HG02973 (cell line): ENCODE results near the gene SLC35D3.
"Not testable (repeated sequence)": the region's sequence is repeated elsewhere in the genome, so short reads cannot be mapped to it uniquely, and the experiment has no call there.

ENCODE experiments used
- ATAC-seq: cut with Tn5 transposase; IDR thresholded peaks from one replicate; pipeline ENCODE4 v1.9.1; 2021; ENCODE audit warnings: moderate library complexity; ENCODE audit not compliant: unreplicated experiment

Gene SLC35D3

DNA sequence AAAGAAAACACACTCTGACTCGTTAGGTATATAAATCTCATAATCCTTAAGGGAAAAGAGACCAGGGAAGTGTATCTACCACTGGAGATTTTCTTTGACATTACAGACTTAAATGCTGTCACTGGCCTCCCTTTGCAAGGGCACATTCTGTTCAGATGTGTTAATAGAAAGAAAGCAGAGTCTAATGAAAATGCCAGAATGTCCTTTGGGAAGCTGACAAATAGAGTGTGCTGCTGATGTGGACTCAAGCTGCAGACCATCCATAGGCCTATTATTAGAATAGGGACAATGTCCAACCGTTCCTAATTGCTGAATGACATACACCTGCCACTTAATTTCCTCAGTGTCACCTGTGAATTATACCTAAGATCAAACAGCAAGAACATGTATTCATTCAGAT is 41.2 kb downstream of the SLC35D3 start:
- no peak for ATAC-seq

DNA sequence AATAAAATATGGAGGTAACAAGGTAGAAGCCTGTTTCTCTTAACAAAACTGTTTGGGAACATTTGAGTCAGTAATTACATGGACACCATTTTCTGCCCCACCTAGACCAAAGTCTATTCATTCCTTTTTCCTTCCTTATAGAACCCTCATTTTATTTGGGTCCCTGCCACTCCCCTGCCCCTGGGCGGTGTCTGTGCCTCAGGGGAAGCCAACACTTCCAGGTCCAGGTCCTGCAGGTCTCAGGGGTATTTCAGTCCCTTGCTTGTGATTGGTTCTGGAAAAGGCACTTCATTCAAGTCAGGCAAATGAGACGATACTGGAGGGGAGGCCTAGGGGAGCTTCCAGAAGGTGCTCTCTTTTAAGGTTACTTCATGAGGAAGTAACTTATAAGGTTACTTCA is 42.3 kb downstream of the SLC35D3 start:
- ATAC-seq: no peak

DNA sequence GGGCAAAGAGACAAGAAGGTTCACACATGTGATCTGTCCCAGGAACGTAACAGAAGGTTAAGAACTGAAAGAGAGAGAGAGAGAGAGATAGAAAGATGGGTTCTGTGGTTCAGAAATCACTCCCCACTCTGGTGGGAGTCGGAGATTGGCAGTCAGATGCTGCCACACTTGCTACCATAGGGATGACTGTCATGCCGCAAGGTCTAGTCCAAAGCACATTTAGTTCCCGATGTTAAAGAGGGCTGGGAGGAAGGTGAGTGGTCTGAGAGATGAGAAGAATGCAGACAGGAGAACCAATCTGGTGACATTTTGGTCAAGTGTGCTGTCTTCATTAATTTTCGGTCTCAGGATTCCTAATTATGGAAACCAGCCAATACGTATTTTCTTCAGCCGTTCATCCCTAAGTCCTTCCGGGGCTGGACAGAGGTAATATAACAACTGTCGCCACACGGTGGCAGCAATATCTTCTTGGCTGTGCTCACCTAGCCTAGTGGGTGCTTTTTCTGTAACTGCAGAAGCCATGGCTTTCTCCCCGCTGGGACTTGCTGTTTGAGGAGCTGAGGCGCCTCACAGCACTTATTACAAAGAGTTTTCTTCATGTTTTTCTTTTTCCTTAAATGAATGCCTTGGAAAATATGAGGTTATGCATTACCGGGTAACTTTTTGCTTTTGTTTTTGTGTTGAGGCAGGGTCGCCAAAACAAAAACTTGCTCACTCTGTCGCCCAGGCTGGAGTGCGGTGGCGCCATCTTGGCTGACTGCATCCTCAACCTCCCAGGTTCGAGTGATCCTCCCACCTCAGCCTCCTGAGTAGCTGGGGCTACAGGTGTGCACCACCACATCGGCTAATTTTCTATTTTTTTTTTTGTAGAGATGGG is 46.0 kb downstream of the SLC35D3 start:
- peak; percentile 90 for ATAC-seq

- ATAC-seq: no peak
These were observed 46.7 kb downstream of the SLC35D3 start for GRCh38 chr6:136968837-136969236.

DNA sequence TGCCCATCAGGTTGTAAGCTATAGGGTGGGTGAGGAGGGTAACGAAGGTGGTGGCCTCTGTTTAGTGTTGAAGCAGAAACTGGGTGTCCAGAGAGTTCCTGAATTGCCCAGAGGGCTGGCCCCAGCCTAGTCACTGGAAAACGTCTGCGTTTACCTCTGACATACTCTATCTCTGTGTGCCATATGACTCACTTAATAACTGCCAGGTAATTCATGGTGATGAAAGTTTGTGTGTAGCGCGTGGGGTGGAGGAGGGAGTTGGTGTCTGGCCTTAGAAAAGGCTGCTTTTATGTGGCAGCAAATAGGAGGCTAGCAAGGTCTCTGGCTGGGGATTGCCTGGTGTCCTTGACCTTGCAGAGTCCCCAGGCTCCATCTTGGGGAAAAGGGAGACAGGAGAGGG is 47.3 kb downstream of the SLC35D3 start:
- ATAC-seq: no peak

DNA sequence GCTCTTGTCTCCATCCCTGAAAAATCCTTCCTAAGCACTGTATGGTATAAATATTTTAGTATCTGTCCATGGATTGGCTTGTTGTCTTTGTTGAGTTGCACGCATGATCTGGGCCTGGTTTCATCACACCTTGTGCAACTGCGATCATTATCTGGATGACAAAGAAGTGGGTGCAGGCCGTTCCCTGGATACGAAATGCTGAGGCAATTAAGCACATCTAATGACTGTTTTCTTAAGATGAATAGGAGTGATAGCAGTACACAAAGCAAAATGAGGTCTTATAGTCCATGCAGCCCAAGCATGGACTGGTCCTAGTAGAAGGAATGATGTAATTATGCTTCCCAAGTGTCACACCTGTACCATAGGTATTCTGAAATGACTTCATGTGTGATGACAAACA is 47.8 kb downstream of the SLC35D3 start:
- ATAC-seq: no peak

DNA sequence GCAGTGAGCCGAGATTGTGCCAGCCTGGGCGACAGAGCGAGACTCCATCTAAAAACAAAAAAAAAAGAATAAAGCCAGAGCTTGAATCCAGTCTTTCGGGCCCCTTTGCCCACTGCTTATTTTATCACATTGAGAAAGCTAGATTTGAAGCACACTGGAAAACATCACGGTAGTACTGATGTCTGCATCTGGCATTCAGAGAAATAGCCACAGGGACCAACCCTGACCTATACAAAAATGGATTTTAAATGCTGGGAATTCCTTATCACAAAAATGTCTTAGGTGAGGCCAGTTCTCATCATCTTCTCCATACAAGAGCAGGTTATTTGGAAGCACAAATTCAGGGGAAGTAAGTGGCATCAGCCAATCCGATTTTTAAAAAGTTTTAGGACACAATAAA is 49.5 kb downstream of the SLC35D3 start:
- no peak for ATAC-seq

DNA sequence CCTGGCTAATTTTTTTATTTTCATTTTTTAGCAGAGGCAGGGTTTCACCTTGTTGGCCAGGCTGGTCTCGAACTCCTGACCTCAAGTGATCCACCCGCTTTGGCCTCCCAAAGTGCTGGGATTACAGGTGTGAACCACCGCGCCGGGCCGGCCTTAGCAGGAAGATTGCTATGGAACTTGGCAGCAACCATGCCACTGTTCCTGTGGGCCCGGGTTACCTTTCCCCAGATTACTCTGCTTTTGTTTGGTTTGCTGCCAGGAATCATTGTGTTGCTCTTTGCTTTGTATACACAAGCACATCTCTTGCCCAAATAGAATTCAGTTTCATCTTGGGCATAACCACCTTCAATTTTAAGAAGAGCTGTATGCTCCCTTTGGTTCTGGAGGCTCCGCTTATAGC is 51.7 kb downstream of the SLC35D3 start:
- not testable (repeated sequence) for ATAC-seq
